Endothelial cell of hepatic sinusoid (primary cell): ENCODE data around the gene CHD2.
"Not testable (repeated sequence)": the region's sequence is repeated elsewhere in the genome, so short reads cannot be mapped to it uniquely, and the experiment has no call there.

Experiments used
- in situ Hi-C: cut with HindIII; loops from 2 replicates; pipeline ENCODE4 v1.10.0; 2017; ENCODE audit warnings: low sequenced_read_pairs

The CHD2 gene

DNA sequence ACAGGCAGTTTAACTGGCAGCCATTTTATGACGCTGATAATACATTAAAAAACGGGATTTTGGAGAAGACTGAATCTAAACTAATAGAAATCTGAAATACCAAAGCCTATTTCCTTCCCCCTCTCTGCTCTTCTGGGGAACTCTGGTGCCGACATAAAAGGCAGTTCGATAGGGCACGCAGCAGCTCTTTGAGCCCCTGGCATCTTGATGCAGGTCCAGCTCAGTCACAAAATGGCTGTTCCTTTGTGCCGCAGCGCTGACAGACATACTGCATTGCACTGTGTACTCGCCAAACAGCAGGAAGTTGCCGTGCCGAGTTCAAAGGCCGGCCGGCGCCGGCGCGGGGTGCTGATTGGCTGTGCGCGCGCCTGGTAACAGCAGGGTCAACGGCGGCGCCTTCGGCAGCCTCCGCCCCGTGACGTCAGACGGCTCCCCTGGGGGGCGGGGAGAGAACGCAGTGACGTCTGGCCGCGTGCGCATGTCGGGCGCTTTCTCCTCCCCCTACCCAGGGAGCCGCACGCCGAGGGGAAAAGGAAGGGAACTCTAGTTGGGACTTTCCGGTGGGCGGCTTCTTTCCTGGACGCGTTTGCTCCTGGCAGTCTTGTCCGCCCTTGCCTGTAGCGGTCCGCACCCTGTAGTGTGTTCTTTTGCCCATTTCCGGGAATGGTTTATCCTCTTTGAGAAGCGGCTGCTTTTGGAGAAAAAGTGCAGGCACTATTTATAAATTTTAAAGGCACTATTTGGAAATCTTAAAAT lies 4.0 kb downstream of the CHD2 start:
- in situ Hi-C loops: no loop called here

DNA sequence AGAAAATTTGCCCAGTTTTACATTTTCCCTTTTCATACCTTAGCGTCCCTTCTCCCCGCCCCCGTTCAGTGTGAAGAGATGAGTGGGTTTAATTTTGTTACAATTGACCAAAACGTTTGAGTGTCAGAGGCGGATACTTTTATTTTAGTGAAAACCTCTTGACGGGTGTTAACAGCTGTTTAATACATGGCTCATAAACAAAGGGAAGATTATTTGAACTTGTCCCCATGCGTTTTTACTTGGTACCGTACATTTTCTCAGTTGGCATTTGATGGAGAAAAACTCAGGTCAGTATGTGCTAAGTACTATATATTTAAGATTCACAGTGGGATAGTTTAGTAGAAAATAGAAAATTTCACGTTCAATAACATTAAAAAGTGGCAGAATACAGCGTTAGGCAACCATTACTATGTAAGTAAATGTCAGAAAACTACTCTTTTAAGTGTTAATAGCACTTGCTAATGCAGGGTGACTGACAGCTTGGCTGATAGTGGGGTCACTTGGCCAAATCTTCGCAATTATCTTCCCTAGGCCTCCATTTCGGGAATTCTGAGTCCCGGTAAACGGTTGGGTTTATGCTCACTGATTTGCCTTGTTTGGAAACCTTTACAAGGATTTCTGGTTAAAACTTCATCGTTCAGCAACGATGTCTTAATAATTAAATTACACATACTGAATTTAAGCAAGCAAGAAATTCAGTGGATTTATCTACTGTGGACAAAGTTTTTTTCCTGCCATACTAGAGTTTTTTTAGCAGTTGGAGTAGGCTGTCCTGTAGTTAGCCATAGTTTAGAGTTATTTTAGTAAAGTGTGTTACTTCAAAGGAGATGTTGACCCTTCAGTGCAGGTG lies 4.8 kb downstream of the CHD2 start:
- in situ Hi-C loops: no loop called here

DNA sequence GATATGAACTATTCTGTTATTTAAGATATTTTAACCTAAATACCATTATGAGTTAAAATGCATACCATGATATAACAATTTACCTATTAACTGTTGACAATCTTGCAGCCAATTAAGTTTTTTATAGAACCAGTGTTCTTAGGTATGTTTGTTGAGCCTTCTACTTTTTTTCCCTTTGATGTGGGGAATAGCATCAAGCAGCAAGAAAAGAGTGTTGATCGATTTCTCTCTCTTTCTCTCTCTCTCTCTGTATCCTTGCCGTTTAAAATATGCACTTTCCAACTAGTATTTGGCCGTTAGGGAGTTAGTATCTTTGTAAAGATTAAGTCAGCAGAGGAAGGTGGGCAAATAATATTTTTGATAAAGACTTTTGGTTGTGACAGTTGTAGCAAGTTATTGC lies 5.9 kb downstream of the CHD2 start:
- in situ Hi-C loops: no loop called here

DNA sequence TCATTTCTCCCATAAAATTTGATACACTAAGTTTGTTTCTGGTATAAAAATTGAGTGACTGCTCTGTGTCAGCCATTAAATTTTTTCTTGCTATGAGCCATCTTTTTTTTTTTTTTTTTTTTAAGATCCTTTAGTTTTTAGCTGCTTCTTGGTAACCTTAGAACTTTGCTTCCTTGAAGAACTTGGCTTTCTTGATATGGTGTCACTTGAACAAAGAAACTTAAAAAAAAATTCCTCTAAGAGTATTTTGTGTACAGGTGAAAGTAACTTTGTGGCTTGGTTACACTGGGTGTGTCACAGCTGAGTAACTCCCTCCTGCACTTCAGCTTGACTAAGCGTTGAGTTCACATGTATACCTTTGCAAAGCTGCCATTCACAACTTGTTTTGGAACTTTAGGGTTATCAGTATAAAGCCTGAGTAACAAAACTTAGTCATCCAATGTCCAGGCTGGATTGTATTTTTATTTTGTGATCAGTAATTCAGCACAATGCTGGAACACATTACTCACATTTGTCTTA lies 6.5 kb downstream of the CHD2 start:
- in situ Hi-C loops: no loop called here

DNA sequence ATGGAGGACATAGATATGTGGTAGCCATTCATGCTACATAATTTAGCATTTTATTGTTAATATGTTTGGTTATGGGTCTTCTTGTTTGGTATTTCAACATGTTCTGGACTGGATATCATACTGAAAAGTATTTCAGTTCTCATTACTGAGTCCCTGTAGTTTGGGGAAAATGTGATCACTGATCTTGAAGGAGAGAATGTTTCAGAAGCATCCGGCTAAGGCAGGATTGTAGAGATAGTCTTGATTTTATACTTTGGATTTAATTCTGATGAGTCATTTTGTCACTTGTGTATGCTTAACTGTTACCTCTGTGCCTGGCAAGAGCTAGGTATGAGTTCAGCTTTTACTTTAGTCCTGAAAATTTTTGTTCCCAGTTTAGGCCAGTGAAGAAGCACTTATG lies 7.1 kb downstream of the CHD2 start:
- in situ Hi-C loops: no loop called here

DNA sequence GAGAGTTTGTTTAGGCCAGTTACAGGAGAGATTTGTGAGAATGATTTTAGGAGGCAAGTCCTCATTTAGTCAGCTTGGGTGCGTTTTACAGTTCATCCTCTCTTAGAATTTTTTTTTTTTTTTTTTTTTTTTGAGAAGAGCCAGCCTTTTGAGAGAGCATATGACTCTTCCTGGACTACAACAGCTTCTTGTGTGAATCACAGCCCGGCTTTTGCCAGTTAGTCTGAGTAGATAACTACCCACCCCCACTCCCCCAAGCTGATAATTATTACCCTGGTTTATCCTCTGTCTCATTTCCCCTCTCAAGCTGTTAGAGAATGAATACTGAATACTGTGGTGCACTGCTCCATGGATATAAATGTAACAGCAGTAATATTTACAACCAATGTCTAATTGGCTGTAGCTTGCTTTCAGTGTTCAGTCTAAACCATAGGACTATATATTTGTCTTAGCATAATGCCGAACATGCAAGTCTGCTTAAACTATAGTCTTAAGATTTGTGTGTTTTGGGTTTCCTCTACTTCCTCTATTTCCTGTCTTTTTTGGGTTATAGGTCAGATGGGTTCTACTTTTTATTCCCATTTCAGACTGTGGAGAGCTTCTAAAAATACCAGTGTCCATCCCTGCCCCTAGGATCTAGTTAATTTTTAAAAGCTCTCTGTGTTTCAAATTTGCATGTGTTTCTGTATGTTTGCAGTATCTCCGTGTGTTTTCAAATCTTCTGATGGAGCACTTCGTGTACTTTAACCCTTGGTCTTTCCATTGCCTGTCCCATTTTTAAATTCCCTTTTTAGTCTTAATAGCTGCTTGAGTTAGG lies 8.0 kb downstream of the CHD2 start:
- in situ Hi-C loops: no loop called here

DNA sequence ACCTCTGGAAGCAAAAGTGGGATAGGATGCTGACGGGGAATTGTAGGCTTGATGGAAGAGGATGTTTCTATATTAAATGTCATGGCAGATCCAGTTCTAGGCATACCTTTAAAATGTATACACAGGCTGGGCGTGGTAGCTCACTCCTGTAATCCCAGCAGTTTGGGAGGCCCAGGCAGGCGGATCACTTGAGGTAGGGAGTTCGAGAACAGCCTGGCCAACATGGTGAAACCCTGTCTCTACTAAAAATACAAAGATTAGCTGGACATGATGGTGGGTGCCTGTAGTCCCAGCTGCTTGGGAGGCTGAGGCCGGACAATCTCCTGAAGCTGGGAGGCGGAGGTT lies 8.6 kb downstream of the CHD2 start:
- in situ Hi-C loops: no loop called here

DNA sequence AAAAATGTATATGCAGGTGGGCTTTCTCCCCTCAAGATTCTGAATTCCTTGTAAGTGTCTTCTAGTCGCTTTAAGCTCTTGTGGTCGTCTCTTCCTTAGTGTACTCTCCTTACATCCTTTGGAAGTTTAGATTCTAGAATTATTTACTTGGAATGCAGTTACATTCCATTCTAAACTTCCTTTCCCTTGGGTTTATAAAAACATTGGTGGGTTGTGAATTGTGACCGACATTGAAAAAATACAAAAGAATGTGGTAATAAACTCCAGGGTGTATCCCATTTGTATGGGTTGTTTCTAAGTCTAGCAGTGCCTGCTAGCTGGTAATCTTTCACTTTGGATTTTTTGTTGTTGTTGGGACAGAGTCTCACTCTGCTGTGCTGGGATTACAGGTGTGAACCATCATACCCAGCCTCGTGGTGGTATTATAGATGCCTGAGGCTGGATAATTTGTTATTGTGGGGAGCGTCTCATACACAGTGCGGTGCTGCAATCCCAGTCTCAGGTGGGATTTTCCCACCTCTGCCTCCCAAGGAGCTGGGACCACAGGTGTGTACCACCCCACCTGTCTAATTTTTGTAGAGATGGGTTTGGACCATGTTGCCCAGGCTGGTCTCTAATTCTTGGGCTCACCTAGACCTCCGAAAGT lies 9.1 kb downstream of the CHD2 start:
- in situ Hi-C loops: no loop called here

DNA sequence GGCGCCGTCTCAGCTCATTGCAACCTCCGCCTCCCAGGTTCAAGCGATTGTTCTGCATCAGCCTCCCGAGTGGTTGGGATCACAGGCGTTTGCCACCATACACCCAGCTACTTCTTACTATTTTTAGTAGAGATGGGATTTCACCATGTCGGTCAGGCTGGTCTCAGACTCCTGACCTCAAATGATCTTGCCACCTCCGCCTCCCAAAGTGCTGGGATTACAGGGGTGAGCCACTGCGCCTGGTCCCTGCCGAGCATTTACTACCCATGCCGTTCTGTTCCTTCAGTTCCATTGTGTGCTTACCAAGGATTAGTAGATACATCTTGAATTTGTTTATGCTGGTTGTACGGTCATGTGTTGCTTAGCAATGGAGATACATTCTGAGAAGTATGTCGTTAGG lies 10.3 kb downstream of the CHD2 start:
- in situ Hi-C loops: no loop called here

DNA sequence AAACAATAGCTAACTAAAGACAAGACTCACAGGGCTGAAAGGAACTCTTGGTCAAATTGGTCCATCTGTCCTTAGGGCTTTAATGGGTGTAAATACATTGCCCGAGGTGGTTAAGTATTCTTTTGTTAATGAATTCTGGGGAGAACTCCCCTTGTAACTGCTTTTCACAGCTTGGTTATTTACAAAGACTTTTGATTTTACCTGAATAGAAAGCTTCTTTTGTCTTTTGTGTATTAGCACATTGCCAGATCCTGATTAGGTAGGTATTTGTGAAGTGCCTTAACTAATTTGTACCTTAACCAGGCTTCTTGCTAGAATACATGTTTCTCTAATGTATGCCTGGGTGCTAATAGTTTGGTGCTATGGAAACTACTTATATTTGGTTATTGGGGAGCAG lies 14.0 kb downstream of the CHD2 start:
- in situ Hi-C loops: no loop called here

DNA sequence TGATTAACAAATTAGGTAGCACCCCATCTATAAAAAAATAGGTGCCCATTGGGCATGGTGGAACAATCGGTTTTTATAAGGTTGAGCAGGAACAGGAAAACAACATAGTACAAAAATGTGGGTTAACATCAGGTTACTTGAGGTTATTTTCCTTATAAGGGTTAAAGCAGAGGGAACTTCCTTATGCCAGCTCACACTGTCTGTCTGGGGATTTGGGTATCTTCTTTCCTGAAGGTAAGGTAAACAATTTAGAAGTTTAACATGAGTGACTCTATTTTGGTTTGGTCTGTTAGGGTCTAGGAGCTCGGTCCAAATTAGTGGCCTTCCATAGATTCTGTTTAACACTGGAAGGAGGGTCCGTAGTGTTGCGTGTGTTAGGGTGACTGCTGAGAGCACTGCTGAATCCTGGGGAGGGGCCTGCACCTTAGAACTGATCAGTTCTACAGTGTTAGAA lies 14.7 kb downstream of the CHD2 start:
- in situ Hi-C loops: no loop called here

DNA sequence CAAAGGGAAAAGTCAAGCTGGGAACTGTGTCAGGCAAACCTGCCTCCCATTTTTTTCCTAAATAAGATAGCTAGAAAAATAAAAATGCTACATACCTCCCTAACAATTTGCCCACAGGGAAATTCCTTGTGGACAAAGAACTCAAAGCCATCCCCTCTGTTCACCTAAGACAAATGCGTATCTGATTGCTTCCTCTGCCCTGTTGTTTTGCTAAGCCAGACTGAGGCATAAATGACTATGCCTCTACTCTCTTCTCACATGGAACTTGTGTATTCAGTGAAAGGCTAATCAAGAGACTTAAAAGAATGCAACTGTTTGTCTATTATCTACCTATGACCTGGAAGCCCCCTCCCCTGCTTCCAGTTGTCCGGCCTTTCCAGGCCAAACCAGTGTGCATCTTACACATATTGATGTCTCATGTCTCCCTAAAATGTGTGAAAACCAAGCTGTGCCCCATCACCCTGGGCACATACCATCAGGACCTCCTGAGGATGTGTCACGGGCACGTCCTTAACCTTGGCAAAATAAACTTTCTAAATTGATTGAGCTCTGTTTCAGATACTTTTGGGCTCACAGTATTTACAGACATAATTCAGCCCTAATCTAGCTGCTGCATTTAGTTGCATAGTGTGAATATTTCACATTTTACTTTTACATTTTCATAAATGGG lies 15.8 kb downstream of the CHD2 start:
- in situ Hi-C loops: no loop called here

DNA sequence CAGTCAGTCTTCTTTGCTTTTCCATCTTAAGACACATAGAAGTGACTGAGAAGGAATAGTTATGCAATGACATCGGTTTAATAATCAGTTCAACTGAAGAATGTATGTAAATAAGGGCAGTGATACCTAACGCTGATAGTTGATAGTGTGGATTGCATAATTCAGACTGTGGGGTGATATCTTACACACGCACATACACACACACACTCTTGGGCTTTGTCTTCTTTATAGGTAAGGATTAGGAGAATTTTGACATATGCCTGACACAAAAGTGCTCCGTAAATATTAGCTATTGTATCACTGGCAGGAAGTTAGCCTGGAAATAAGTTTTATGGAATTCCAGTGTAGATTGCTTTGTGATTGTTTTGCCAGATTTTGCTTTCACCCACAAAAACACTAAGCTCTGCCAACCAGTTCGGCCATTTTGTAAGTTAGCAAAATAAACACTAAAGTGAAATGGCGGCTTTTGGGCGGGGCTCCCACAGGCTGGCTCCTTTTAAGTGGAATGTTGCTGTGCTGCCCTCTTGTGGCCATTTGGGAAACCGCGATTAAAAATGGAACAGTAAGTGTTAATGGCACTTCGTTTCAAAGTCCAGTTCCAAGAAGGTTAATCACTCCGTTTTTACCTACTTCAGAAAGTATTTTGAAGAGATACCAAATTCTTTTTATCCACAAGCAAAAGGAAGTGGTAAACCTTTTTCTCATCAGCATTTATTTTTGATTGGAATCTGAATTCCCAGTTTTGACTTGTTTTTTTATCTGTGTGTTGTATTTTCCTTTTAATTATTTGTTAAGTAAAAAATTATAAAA lies 17.7 kb downstream of the CHD2 start:
- in situ Hi-C loops: no loop called here

DNA sequence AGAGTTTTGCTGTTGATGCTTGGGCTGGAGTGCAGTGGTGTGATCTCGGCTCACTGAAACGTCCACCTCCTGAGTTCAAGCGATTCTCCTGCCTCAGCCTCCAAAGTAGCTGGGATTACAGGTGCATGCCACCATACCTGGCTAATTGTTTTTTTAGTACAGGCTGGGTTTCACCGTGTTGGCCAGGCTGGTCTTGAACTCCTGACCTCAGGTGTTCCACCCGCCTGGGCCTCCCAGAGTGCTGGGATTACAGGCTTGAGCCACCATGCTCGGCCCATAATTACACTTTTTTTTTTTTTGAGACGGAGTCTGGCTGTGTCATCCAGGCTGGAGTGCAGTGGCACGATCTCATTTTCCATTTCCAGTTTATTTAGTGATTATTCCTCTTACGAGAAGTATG lies 18.8 kb downstream of the CHD2 start:
- in situ Hi-C loops: not testable (repeated sequence)

DNA sequence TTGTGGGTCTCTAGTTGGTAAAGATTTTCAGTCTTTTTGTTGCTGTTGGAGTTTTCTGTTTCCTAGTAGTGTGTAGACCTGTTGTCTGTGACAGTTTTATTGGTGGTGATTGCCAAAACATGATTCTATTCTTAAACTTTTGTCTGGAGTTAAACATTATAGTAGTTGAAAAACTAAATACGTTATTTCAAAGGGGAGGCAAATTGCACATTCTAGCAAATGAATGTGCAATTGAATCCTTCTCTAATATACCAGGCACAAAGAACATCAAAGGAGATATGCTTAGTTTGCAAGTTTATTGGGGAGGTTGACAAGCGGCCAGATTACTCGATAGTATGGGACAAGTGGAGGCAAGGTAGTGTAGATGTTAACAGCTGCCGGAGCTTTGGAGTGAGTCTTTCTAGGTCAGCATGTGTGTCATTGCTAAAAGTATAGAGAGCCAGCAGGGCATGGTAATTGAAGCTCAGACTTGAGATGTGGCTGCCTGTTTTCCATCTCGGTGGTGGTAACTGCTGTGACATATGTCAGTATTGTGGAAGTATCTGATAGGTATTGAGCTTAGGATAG lies 20.6 kb downstream of the CHD2 start:
- in situ Hi-C loops: no loop called here

DNA sequence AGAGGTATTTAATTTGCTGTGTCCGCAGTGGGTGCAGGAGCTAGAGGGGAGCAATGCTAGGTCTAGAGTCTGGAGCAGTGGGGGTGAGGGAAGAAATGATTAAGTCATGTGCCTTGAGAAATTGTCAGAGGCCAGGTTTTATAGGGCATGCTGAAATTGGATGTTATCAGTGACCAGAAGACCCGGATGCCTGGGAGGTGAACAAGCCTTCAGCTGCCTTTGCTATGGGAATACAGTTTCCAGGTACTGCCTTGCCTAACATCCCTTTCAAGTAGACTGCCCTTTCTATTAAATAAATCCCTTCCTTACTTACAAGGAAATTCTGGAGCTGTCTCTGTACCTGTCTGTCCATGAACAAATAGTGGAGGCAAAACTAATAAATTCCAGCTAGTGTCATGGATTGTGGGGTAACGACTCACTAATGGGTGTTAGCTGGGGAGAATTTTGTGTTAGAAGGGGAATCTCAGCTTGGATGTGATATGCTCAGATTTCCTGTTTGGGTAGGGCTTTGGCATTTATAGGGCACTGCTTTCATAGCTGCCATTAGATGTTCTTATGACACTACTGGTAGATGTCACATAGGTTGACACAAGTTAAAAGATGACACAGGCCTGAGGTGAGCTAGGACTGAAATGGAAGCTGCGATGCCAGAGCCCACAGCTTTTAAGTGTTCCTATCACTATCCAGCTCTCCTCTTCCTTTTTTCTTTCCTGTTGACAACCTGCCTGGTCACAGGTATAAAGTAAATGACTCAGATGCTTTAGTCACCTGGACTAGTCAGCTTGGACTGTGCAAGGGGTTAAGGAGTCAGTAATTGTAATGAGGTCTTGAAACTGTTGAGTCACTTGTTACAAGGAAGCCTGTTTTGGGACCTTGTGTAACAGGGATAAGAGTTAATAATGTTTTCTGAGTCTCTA lies 21.3 kb downstream of the CHD2 start:
- in situ Hi-C loops: no loop called here

DNA sequence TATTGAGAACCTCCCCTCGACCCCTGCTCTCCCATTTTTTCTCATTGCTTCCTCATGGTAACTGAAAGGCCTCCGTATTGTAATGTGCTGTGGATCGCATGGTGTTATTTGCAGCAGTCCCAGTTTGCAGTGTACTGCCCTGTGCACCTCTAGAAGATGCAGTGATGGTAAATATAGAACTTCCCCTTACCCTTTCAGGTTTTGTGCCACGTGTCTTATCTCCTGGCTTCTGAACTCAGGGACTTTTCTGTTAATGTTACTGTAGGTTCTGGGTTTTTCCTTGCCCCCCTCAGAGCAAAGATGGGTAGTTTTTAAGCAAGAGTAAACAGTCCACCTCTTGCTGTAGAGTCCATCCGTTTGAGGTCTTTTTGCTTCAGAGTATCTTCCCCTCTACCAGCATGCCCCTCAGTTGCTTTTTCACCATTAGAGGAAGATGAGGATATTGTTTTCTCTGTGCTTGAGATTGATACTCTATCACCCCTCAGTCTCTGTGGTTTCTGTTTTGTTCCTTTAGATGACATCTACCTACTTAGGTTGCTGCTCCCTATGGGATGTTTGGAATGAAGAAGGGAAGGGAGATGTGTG lies 22.4 kb downstream of the CHD2 start:
- in situ Hi-C loops: no loop called here

DNA sequence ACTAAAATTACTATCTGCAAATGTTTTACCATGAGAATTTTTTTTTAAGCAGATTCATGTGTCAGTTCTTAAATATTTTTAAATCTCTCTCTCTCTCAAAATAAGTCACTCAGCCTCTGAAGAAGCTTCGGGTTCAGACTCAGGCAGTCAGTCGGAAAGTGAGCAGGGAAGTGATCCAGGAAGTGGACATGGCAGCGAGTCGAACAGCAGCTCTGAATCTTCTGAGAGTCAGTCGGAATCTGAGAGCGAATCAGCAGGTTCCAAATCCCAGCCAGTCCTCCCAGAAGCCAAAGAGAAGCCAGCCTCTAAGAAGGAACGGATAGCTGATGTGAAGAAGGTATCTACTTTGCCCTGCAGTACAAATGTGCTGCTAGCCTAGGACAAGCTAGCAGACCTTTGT lies 24.1 kb downstream of the CHD2 start:
- in situ Hi-C loops: no loop called here
